Measurements from ENCODE around the gene GAP43.
"Not testable (repeated sequence)": the region's sequence is repeated elsewhere in the genome, so short reads cannot be mapped to it uniquely, and the experiment has no call there.

Gene GAP43

DNA sequence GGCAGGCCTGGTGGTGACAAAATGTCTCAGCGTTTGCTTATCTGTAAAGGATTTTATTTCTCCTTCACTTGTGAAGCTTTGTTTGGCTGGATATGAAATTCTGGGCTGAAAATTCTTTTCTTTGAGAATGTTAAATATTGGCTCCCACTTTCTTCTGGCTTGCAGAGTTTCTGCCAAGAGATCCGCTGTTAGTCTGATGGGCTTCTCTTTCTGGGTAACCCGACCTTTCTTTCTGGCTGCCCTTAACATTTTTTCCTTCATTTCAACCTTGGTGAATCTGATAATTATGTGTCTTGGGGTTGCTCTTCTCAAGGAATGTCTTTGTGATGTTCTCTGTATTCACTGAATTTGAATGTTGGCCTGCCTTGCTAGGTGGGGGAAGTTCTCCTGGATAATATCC is 113.0 kb downstream of the GAP43 start:
- DNase-seq (ENCODE audit: insufficient read length, low spot score); FAIRE-seq: not testable (repeated sequence)

- FAIRE-seq (no peak), DNase-seq (ENCODE audit: insufficient read length, low spot score) (no peak)
Measured at GRCh38 chr3:115741650-115742049, 118.3 kb downstream of the GAP43 start.

DNA sequence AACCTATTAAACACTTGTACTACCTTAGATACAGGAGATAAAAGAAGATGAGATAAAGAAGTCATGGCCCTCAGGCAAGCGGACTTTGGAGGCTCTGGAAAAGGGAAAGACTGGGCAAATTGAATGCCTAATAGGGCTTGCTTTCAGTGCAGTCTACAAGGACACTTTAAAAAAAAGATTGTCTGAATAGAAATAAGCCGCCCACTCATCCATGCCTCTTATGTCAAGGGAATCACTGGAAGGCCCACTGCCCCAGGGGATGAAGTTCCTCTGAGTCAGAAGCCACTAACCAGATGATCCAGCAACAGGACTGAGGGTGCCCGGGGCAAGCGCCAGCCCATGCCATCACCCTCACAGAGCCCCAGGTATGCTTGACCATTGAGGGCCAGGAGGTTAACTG is 121.2 kb downstream of the GAP43 start:
- FAIRE-seq; DNase-seq (ENCODE audit: insufficient read length, low spot score): not testable (repeated sequence)

- DNase-seq (ENCODE audit: insufficient read length, low spot score); FAIRE-seq: not testable (repeated sequence)
Measured at GRCh38 chr3:115752978-115753377, 129.7 kb downstream of the GAP43 start.

DNA sequence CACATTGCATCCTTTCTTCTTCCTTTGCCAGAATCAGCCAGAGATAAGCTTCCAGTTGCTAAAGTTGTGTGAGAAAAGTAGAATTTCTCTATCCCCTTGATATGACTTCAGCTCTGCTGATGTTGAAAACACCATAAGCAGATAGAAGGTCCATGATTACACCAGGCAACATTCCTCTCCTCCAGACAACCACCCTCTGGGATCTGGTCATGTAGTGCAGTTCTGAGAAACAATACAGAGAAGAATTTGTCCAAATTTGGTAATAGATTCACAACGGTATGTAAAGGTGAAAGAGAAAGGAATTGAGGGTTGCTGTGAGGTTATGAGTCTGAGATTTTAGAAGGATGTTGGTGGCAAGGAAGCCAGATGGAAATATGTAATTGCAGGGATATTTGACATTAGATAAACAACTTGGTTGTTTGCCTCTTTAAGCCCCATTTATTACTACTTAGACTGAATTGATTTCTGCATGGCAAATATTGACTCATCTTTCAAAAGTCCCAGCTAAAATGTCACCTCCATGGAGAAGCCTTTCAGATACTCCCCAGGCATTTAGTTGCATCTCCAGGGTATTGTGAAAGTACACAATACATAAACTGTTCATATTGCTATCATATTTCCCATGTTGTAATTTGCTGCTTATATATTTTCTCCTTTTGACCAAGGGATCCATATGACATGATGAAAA is 134.9 kb downstream of the GAP43 start:
- FAIRE-seq (no peak), DNase-seq (ENCODE audit: insufficient read length, low spot score) (no peak)

GRCh38 chr3:115760716-115761115 is 137.4 kb downstream of the GAP43 start:
- no peak for FAIRE-seq
- DNase-seq (ENCODE audit: insufficient read length, low spot score) = no peak

- no peak for DNase-seq (ENCODE audit: insufficient read length, low spot score)
- FAIRE-seq = no peak
Measured at GRCh38 chr3:115761927-115762305, 138.6 kb downstream of the GAP43 start.

DNA sequence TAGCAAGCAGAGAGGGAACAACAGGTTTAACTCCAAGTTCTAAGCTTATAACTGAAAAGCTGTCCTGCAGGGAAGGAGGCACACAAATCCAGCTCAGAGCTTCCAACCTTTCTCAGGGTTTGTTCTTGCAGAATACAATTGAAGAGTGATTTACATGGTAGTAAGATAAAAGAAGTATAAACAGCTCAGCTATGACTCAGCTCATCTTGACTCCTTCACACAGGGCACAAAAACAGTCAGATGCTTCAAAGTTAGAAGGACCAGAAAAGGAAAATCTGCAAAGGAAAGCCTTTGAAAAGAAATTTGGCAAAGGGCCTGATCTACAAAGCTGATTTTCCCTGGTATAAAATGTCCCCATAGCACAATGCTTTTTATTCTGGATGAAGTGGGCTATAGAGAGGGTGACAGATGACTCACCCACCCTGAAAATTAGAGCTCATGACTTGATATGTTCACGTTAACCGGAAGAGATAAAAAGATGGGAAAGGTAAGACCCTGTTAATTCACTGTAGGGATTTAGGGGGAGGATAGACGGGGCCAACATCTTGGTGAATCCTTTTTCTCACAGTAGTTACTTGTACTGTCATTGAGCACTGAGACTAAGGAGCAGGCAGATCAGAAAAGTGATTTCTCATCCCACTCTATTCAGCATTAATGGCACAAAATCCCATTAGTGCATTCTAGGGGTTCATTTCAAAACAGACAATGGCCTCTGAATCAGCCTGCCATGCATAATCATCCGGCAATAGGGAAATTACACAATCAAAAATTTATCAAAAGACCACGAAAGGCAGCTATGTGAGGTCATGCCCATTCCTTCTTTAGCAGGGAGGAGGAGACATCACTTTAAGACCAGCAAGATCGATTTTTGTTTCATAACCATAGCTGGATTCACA is 143.5 kb downstream of the GAP43 start:
- DNase-seq (ENCODE audit: insufficient read length, low spot score) (no peak), FAIRE-seq (no peak)

DNA sequence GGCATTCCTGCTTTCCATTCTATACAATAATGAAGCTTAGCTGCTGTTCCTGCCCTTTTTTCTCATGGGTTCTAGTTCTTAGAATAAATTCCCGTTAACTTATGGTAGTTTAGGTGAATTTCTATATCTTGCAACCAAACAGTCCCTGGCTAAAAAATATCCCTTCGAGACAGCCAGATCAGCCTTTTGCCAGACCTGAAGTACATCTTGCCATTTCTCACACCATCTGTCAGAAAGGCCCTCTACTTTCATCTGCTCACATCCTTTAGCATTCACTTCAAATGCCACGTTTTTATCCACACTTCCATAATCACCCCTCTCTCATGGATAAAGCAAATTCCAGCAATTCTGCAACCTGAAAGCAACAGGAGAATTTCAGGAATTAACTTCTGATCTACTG is 145.4 kb downstream of the GAP43 start:
- DNase-seq (ENCODE audit: insufficient read length, low spot score) = no peak
- no peak for FAIRE-seq
